Measurements from ENCODE around the gene CAD. TPM values are rescaled to one million over a fixed set of nuclear protein-coding genes. Genes with fewer than 3 reads are reported as not detected.

CAD gene
- total RNA-seq, 3 donors from 2014 or later (not counting 1 experiment from before 2014, with no cell fraction given) = 21.8 to 26.6 (median 24.0) TPM

GRCh38 chr2:27221166-27221565 is 4.0 kb downstream of the CAD start:
- Histone ChIP-seq H3K27ac (ENCODE audit: low read length) (no peak overlapping the region), H3K27me3 (ENCODE audit: control insufficient read depth, insufficient read depth, low read length) (no peaks in the 10 kb centered on the region), H3K4me3 (ENCODE audit: low read length) (no peak overlapping the region), H3K9me3 (ENCODE audit: control insufficient read depth, insufficient read depth, low read length) (no peaks in the 10 kb centered on the region), H3K36me3 (ENCODE audit: control insufficient read depth, insufficient read depth, low read length) (peaks cover 43% of the 10 kb centered on the region), H3K4me1 (ENCODE audit: control insufficient read depth, insufficient read depth, low read length) (peaks cover 15% of the 10 kb centered on the region)
- WGBS (ENCODE audit: insufficient coverage) = 97% methylated on average over 3 of the region's 3 CpGs
- ATAC-seq = no peak
- Mint-ChIP-seq H3K4me3 (no peak overlapping the region), H3K4me1 (peaks cover 19 to 23% of the 10 kb centered on the region in 2 donors), H3K9me3 (no peaks in the 10 kb centered on the region), H3K27me3 (ENCODE audit: low read depth in 2 of 2) (no peaks in the 10 kb centered on the region), H3K27ac (no peak overlapping the region), H3K36me3 (no peaks in the 10 kb centered on the region)
- intact Hi-C loops (cut with micrococcal nuclease) = no loop called here
- DNase-seq = no peak
- no peak for TF ChIP-seq CTCF (IDR thresholded peaks at IDR 0.05)

GRCh38 chr2:27222407-27222806 is 5.2 kb downstream of the CAD start:
- Mint-ChIP-seq H3K4me1 (peaks cover 9 to 12% of the 10 kb centered on the region in 2 donors), H3K27me3 (ENCODE audit: low read depth in 2 of 2) (no peaks in the 10 kb centered on the region), H3K36me3 (no peaks in the 10 kb centered on the region), H3K4me3 (no peak overlapping the region), H3K27ac (no peak overlapping the region), H3K9me3 (no peaks in the 10 kb centered on the region)
- WGBS (ENCODE audit: insufficient coverage) = 98% methylated on average over 5 of the region's 5 CpGs
- Histone ChIP-seq H3K36me3 (ENCODE audit: control insufficient read depth, insufficient read depth, low read length) (peaks cover 48% of the 10 kb centered on the region), H3K27me3 (ENCODE audit: control insufficient read depth, insufficient read depth, low read length) (no peaks in the 10 kb centered on the region), H3K4me3 (ENCODE audit: low read length) (no peak overlapping the region), H3K9me3 (ENCODE audit: control insufficient read depth, insufficient read depth, low read length) (no peaks in the 10 kb centered on the region), H3K4me1 (ENCODE audit: control insufficient read depth, insufficient read depth, low read length) (peaks cover 9% of the 10 kb centered on the region), H3K27ac (ENCODE audit: low read length) (no peak overlapping the region)
- ATAC-seq (no peak), DNase-seq (no peak)
- intact Hi-C loops (cut with micrococcal nuclease) = no loop called here
- no peak for TF ChIP-seq CTCF (IDR thresholded peaks at IDR 0.05)

GRCh38 chr2:27223416-27223815 is 6.2 kb downstream of the CAD start:
- no peak for DNase-seq
- peaks cover 53% of the 10 kb centered on the region for H3K36me3 ChIP-seq (ENCODE audit: control insufficient read depth, insufficient read depth, low read length)
- Mint-ChIP-seq H3K27me3 (ENCODE audit: low read depth in 2 of 2) (no peaks in the 10 kb centered on the region), H3K4me1 (peaks cover 0 to 2% of the 10 kb centered on the region in 2 donors), H3K4me3 (no peak overlapping the region), H3K27ac (no peak overlapping the region), H3K36me3 (no peaks in the 10 kb centered on the region), H3K9me3 (no peaks in the 10 kb centered on the region)
- 98% methylated on average over 6 of the region's 6 CpGs for WGBS (ENCODE audit: insufficient coverage)
- no peak for TF ChIP-seq CTCF (IDR thresholded peaks at IDR 0.05)
- no peaks in the 10 kb centered on the region for H3K27me3 ChIP-seq (ENCODE audit: control insufficient read depth, insufficient read depth, low read length)
- no peak overlapping the region for H3K4me3 ChIP-seq (ENCODE audit: low read length)
- ATAC-seq = no peak
- H3K27ac ChIP-seq (ENCODE audit: low read length) = no peak overlapping the region
- H3K4me1 ChIP-seq (ENCODE audit: control insufficient read depth, insufficient read depth, low read length) = no peaks in the 10 kb centered on the region
- no peaks in the 10 kb centered on the region for H3K9me3 ChIP-seq (ENCODE audit: control insufficient read depth, insufficient read depth, low read length)
- intact Hi-C loops (cut with micrococcal nuclease) = no loop called here

GRCh38 chr2:27225526-27225925 is 8.4 kb downstream of the CAD start:
- Mint-ChIP-seq H3K4me3 (no peak overlapping the region), H3K9me3 (no peaks in the 10 kb centered on the region), H3K27ac (no peak overlapping the region), H3K4me1 (no peaks in the 10 kb centered on the region), H3K36me3 (no peaks in the 10 kb centered on the region), H3K27me3 (ENCODE audit: low read depth in 2 of 2) (no peaks in the 10 kb centered on the region)
- no peak for TF ChIP-seq CTCF (IDR thresholded peaks at IDR 0.05)
- ATAC-seq (no peak), DNase-seq (no peak)
- WGBS (ENCODE audit: insufficient coverage) = 97% methylated on average over 9 of the region's 9 CpGs
- Histone ChIP-seq H3K27ac (ENCODE audit: low read length) (no peak overlapping the region), H3K9me3 (ENCODE audit: control insufficient read depth, insufficient read depth, low read length) (no peaks in the 10 kb centered on the region), H3K4me1 (ENCODE audit: control insufficient read depth, insufficient read depth, low read length) (no peaks in the 10 kb centered on the region), H3K36me3 (ENCODE audit: control insufficient read depth, insufficient read depth, low read length) (peaks cover 56% of the 10 kb centered on the region), H3K27me3 (ENCODE audit: control insufficient read depth, insufficient read depth, low read length) (no peaks in the 10 kb centered on the region), H3K4me3 (ENCODE audit: low read length) (no peak overlapping the region)
- intact Hi-C loops (cut with micrococcal nuclease) = no loop called here

Data from natural killer cell (primary cell).